Astrocyte of the cerebellum (primary cell): Measurements from ENCODE around the gene SLC34A1.
A peak's percentile ranks its signal among the peaks of the same experiment; 100 is the strongest.

ENCODE experiments used
- DNase-seq: peaks from one replicate; pipeline ENCODE4 v3.0.0-alpha.2; 2011; ENCODE audit warnings: low read depth
- H3K4me3 ChIP-seq: 2 replicates; pipeline ENCODE4 v1.5.1; 2011; ENCODE audit warnings: mild to moderate bottlenecking, low read depth, low read length, moderate library complexity
- in situ Hi-C: cut with HindIII; loops from 2 replicates; pipeline ENCODE4 v1.10.0; 2017; ENCODE audit warnings: low sequenced_read_pairs
- TF ChIP-seq, protein P1 (sequence below): IDR thresholded peaks from 2 replicates; pipeline ENCODE4 v1.5.1; 2012; ENCODE audit warnings: low read length, low read depth, moderate library complexity, mild to moderate bottlenecking; ENCODE audit errors: missing control alignments

Gene SLC34A1

DNA sequence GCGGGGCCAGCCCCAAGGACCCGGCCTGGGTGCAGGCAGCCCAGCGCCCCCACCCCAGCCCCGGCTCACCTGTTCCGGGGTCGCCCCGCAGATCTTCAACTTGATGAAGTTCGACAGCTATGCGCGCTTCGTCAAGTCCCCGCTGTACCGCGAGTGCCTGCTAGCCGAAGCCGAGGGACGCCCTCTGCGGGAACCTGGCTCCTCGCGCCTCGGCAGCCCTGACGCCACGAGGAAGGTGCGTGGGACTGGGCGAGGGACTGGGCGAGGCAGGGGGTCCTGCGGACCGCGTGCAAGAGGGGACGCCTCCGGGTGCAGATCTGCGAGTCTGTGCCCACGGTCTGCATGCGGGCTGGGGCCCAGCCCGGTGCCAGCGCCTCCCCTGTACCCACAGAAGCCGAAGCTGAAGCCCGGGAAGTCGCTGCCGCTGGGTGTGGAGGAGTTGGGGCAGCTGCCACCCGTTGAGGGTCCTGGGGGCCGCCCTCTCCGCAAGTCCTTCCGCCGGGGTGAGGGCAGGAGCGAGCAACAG is 16.8 kb upstream of the SLC34A1 start:
- peak overlapping the region; percentile 35 for H3K4me3 ChIP-seq
- in situ Hi-C loops, result no loop called here
- no peak for DNase-seq
- TF ChIP-seq, protein P1, sequence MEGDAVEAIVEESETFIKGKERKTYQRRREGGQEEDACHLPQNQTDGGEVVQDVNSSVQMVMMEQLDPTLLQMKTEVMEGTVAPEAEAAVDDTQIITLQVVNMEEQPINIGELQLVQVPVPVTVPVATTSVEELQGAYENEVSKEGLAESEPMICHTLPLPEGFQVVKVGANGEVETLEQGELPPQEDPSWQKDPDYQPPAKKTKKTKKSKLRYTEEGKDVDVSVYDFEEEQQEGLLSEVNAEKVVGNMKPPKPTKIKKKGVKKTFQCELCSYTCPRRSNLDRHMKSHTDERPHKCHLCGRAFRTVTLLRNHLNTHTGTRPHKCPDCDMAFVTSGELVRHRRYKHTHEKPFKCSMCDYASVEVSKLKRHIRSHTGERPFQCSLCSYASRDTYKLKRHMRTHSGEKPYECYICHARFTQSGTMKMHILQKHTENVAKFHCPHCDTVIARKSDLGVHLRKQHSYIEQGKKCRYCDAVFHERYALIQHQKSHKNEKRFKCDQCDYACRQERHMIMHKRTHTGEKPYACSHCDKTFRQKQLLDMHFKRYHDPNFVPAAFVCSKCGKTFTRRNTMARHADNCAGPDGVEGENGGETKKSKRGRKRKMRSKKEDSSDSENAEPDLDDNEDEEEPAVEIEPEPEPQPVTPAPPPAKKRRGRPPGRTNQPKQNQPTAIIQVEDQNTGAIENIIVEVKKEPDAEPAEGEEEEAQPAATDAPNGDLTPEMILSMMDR, result no peak

DNA sequence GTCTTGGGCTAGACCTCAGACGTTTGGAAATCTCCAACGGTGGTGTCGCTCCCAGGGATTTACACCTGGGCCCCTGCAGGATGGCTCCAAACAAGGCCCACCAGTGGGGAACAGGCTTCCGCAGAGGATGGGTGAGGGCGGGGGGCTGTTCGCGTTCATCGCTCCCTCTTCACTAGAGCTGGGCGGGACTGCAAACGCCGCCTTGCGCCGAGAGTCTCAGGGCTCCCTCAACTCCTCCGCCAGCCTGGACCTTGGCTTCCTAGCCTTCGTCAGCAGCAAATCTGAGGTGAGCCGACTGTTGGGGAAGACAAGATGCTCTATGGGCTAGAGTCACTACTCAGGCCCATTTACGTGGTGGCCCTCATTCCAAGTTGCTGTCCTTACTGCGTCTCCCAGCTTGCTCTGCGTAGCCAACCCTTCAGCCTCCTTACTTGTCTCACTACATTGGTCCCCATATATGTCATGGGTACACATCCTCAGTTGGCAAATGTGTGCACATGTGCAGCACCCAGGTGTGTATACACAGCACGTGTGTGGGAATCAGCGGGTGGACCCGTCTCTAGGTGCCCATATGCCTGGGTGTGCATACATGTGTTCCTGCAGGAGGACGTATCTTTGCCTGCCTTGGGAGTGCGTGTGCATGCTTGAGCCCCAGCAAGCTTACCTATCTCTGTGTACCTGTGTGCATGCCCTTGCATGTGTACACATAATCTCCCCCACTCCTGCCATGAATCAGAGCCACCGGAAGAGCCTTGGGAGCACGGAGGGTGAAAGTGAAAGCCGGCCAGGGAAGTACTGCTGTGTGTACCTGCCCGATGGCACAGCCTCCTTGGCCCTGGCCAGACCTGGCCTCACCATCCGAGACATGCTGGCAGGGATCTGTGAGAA is 16.0 kb upstream of the SLC34A1 start:
- TF ChIP-seq, protein P1, result no peak
- in situ Hi-C loops, result no loop called here
- peak overlapping the region; percentile 35 for H3K4me3 ChIP-seq
- DNase-seq, result no peak

DNA sequence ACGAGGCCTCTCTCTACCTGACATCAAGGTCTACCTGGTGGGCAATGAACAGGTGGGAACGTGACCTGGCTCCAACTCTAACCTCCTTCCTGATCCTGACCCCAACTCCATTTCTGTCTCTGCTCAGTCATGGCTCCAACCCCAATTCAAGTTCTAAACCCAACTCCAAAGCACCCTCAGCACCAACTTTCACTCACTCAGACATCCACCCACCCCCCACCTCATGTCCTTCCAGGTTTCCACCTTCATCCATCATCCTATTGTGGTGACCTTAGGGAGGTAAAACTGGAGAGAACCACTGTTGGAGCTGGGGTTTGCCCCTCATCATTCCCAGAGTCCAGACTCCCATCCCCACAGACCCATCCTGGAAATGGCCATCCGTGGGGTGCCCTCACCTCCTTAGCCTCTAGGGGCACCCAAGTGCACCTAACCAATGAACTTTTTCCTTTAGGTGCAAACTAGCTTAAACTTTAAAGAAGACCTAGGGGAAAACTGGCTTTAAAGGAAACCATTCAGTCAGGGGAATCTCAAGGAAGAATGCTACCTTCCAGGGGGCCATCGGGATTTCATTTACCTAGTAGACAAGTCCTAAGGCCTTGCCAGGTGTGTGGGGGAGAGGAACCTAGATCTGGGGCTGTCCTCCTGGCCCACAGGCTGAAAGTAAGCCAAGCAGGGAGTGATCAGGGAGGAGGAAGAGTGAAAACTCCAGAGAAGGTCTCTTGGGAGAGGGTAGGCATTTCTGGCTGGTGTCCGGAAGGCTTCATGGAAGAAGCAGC is 15.2 kb upstream of the SLC34A1 start:
- in situ Hi-C loops, result no loop called here

DNA sequence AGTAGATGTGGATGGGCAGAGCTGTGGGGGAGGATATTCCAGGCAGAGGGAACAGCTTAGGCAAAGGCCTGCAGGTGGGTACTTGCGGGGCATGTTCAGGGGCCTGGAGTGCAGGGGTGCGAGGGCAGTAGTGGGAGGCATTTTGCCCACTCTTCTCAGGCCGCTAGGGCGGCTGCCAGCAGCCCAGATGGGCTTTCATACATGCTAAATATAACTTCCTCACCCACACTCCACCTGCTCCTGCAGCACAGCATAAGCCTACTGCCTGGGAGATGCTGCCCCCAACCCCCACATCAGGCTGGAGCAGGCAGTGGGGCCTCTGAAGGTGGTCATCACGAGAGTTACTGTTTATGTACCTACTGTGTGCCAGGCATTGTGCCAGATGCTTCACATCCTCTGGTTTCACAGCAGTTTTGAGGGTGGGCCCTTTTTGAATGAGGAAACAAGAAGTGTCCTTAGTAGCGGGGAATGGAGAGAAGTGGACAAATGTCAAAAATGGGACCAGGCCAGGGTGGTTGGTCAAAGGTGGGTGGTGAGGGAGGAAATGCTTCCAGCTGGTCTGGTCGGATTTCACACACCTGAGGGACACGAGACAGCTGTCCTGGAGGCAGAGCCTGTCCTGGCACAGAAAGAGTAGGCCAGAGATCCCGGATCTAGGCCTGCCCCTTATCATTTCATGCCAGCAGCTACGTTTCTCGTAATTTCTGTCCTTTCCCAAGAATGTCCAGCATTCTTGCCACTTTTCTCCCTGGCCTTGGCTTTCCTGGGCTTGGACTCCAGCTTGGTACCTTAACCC is 14.4 kb upstream of the SLC34A1 start:
- in situ Hi-C loops, result no loop called here
- TF ChIP-seq, protein P1, result no peak
- DNase-seq, result no peak
- H3K4me3 ChIP-seq, result no peak overlapping the region

More for the DNA sequence above, 15.2 kb upstream of the SLC34A1 start:
- H3K4me3 ChIP-seq, result no peak overlapping the region
- no peak for DNase-seq
- TF ChIP-seq, protein P1, result peak; percentile 69

DNA sequence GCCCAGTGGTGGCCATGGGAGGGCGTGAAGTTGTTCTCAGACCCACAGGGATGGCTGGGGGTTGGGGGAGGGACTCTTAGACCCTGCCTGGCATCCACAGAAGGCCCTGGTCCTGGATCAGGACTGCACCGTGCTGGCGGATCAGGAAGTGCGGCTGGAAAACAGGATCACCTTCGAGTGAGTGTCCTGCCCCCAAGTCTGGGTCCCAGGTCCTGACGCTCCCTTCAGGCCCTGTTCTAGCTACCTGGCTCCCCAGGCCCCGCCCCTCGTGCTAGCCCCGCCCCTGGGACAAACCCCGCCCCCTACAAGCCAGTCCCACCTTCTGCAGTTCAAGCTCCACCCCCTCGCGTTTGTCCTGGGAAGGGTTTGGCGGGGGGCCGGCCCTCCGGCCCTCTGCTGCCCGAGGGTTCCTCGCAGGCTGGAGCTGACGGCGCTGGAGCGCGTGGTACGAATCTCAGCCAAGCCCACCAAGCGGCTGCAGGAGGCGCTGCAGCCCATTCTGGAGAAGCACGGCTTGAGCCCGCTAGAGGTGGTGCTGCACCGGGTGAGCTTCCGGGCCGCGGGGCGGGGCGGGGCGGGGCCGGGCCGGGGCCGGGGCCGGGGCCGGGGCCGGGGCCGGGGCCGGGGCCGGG is 13.6 kb upstream of the SLC34A1 start:
- in situ Hi-C loops, result no loop called here
- H3K4me3 ChIP-seq, result peak overlapping the region; percentile 22
- DNase-seq, result peak; percentile 55
- TF ChIP-seq, protein P1, result peak; percentile 53
